Nephron (organoid): ENCODE results near the gene CENPS.
A peak's percentile ranks its signal among the peaks of the same experiment; 100 is the strongest.

Experiments
- H3K27ac Mint-ChIP-seq, 3 experiments: 2 replicates each; pipeline ENCODE4 v1.8.0; 2020; ENCODE audit warnings: mixed read lengths in 3 of 3, mild to moderate bottlenecking in 2 of 3, moderate library complexity in 1 of 3
- H3K27me3 Mint-ChIP-seq: 2 replicates; pipeline ENCODE4 v1.8.0; 2021; ENCODE audit warnings: low read depth, mild to moderate bottlenecking, moderate library complexity, mixed read lengths
- H3K36me3 Mint-ChIP-seq: 2 replicates; pipeline ENCODE4 v1.8.0; 2020; ENCODE audit warnings: low read depth, mixed read lengths
- H3K4me1 Mint-ChIP-seq: 2 replicates; pipeline ENCODE4 v1.8.0; 2020; ENCODE audit warnings: mixed read lengths
- H3K4me3 Mint-ChIP-seq, 3 experiments: 2 replicates each; pipeline ENCODE4 v1.8.0; 2020; ENCODE audit warnings: mild to moderate bottlenecking in 3 of 3, mixed read lengths in 3 of 3, moderate library complexity in 2 of 3
- H3K9me3 Mint-ChIP-seq: 2 replicates; pipeline ENCODE4 v1.8.0; 2020; ENCODE audit warnings: mixed read lengths
- TF ChIP-seq, protein P1 (sequence below), 3 experiments: fragments of 200-600 bp; sonication (generic); IDR thresholded peaks; one replicate each; pipeline ENCODE4 v1.5.0; 2021; ENCODE audit warnings: antibody characterized with exemption in 3 of 3; ENCODE audit not compliant: unreplicated experiment in 3 of 3

Gene CENPS

DNA sequence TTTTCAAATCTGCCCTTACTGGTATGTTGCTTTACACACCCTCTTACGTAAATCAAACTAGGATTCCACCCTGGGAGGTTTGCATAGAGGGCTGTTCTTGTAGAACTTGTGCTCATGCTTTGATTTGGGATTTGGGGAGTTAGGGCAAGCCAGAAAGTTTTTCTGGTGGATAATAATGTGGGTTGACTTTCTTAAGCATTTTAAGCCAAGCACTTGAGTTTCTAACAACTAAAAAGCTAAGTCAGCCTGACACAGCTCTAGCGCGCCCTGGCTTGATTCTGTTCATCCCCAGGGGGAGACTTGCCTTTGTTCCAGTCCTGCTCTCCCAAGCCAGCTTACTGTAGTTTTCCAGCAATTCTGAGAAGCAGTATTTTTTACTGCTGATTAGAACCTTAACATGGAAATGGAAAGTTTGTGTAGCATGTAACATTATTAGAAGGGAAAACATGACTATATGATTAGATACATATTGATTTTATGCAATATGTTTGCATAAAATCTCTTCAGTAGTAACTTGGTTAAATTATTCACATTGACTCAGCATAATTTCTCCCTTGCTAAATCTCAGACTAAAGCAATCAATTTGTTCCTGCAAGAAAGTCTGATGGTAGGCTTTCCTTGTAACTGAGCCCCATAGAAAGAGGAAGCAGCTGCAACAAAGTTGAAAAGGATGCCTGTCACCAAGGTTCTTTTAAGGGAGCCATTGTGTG is 42.4 kb upstream of the CENPS start:
- no peaks in the 10 kb centered on the region for H3K27me3 Mint-ChIP-seq
- no peaks in the 10 kb centered on the region for H3K9me3 Mint-ChIP-seq
- TF ChIP-seq, protein P1, sequence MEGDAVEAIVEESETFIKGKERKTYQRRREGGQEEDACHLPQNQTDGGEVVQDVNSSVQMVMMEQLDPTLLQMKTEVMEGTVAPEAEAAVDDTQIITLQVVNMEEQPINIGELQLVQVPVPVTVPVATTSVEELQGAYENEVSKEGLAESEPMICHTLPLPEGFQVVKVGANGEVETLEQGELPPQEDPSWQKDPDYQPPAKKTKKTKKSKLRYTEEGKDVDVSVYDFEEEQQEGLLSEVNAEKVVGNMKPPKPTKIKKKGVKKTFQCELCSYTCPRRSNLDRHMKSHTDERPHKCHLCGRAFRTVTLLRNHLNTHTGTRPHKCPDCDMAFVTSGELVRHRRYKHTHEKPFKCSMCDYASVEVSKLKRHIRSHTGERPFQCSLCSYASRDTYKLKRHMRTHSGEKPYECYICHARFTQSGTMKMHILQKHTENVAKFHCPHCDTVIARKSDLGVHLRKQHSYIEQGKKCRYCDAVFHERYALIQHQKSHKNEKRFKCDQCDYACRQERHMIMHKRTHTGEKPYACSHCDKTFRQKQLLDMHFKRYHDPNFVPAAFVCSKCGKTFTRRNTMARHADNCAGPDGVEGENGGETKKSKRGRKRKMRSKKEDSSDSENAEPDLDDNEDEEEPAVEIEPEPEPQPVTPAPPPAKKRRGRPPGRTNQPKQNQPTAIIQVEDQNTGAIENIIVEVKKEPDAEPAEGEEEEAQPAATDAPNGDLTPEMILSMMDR (IDR thresholded peaks at IDR 0.05; ENCODE audit: unreplicated experiment in 3 of 3) = no peak
- peak overlapping the region; percentile 32 to 56 (median 53) for H3K4me3 Mint-ChIP-seq
- H3K36me3 Mint-ChIP-seq = peaks cover 19% of the 10 kb centered on the region
- H3K27ac Mint-ChIP-seq = peak overlapping the region; percentile 98 to 99 (median 98)
- H3K4me1 Mint-ChIP-seq = peaks cover 24% of the 10 kb centered on the region

GRCh38 chr1:10388387-10388715 is 41.9 kb upstream of the CENPS start:
- Mint-ChIP-seq H3K27ac (peak overlapping the region; percentile 98 to 99 (median 98)), H3K36me3 (peaks cover 14% of the 10 kb centered on the region), H3K4me3 (peak overlapping the region in 2 of 3 experiments; percentile 53 to 56), H3K9me3 (no peaks in the 10 kb centered on the region), H3K27me3 (no peaks in the 10 kb centered on the region), H3K4me1 (peaks cover 20% of the 10 kb centered on the region)
- TF ChIP-seq, protein P1 (IDR thresholded peaks at IDR 0.05; ENCODE audit: unreplicated experiment in 3 of 3) = no peak

GRCh38 chr1:10389271-10389973 is 40.8 kb upstream of the CENPS start:
- peaks cover 18% of the 10 kb centered on the region for H3K4me1 Mint-ChIP-seq
- H3K27me3 Mint-ChIP-seq = no peaks in the 10 kb centered on the region
- H3K36me3 Mint-ChIP-seq = peaks cover 16% of the 10 kb centered on the region
- H3K27ac Mint-ChIP-seq = no peak overlapping the region
- H3K9me3 Mint-ChIP-seq = peaks cover 7% of the 10 kb centered on the region
- TF ChIP-seq, protein P1 (IDR thresholded peaks at IDR 0.05; ENCODE audit: unreplicated experiment in 3 of 3) = no peak
- no peak overlapping the region for H3K4me3 Mint-ChIP-seq

GRCh38 chr1:10396870-10397269 is 33.4 kb upstream of the CENPS start:
- H3K9me3 Mint-ChIP-seq = peaks cover 7% of the 10 kb centered on the region
- no peaks in the 10 kb centered on the region for H3K27me3 Mint-ChIP-seq
- H3K4me1 Mint-ChIP-seq = peaks cover 23% of the 10 kb centered on the region
- peak overlapping the region; percentile 68 to 87 (median 86) for H3K4me3 Mint-ChIP-seq
- TF ChIP-seq, protein P1 (IDR thresholded peaks at IDR 0.05; ENCODE audit: unreplicated experiment in 3 of 3) = no peak
- H3K36me3 Mint-ChIP-seq = peaks cover 24% of the 10 kb centered on the region
- peak overlapping the region; percentile 27 to 63 (median 63) for H3K27ac Mint-ChIP-seq

DNA sequence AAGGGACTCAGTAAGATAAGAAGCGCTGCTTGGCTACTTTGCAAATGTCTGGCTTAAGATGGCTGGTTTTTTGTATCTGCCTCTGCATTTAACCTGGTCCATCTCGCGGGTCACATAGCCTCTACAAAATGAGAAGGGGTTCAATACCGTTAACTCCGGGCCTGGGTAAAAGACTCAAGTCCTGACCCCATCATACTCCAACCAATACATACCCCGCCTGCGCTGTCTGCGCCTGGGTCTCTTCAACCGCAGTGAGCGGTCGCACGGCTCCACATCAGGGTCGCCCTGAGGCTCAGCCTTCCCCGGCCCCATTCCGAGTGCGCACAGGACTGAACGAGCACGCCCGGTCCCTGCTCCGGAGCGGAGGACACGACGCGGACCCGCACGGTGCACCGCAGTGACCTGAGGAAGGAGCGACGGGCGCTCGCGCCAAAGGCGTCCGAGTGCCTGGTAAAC is 31.9 kb upstream of the CENPS start:
- Mint-ChIP-seq H3K4me1 (peaks cover 23% of the 10 kb centered on the region), H3K36me3 (peaks cover 35% of the 10 kb centered on the region), H3K9me3 (peaks cover 7% of the 10 kb centered on the region), H3K4me3 (peak overlapping the region; percentile 93 to 95 (median 94)), H3K27me3 (no peaks in the 10 kb centered on the region), H3K27ac (peak overlapping the region; percentile 34 to 84 (median 82))
- TF ChIP-seq, protein P1 (IDR thresholded peaks at IDR 0.05; ENCODE audit: unreplicated experiment in 3 of 3) = no peak
